Measurements from ENCODE around the gene A1CF.
"Not testable (repeated sequence)": the region's sequence is repeated elsewhere in the genome, so short reads cannot be mapped to it uniquely, and the experiment has no call there.

A1CF gene

DNA sequence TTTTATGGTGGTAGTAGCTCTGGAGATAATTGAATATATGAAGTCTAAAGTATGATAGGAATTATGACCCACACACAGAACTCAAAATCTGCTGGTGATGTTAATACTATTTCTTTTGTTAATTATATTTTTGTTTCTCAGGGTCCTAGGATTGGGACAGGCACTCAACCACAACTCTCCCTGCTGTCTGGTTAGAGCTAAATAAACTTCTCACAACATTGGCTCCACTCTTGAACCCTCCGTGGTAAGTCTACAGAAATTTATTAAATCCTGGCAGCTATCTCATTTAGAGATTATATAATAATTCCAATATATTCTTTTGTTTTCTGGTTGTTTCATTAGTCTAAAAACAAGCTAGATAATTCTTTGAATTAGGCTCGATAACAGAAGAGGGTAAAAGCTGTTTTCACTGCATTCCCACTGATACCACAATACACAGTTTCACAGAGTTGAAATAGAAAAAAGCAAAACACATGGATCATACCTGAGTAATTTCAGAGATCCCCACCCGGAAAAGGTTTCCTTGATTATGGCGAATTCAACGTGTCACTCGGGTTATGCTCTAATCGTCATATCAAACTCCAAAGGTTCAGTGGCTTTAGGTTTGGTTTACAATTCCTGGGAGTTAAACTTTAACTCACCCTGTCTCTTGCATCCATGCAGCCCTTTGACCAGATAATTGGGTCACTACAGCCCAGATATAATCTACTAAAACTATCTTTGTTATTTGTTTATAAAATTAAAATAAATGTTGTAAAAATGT lies at the start of gene A1CF:
TSS of gene A1CF (minus strand) at position 531 of the 763 bp plus-strand sequence. CDS start 25,687 bp downstream, outside the sequence.
- Histone ChIP-seq H3K36me3 (ENCODE audit: insufficient read depth, insufficient read length, low read length) (no peaks in the 10 kb centered on the region), H3K4me3 (ENCODE audit: insufficient read length, low read depth) (no peak within 1 kb of the TSS), H3K9ac (ENCODE audit: insufficient read length, low read depth) (no peak within 1 kb of the TSS), H3K4me1 (ENCODE audit: insufficient read depth, insufficient read length) (no peaks in the 10 kb centered on the region), H3K9me3 (ENCODE audit: insufficient read depth, low read length) (no peaks in the 10 kb centered on the region), H3K27me3 (ENCODE audit: insufficient read depth, insufficient read length) (no peaks in the 10 kb centered on the region)
- no peak for DNase-seq (ENCODE audit: low read depth, low spot score)
- TF ChIP-seq ZNF274 (IDR thresholded peaks at IDR 0.05; ENCODE audit: low read depth, low read length): no peak
- no peak for TF ChIP-seq SUZ12 (IDR thresholded peaks at IDR 0.05; ENCODE audit: extremely low read depth, insufficient read depth, insufficient read length)
- TF ChIP-seq YY1 (IDR thresholded peaks at IDR 0.05; ENCODE audit: insufficient read depth, insufficient read length): no peak

- TF ChIP-seq ZNF274 (IDR thresholded peaks at IDR 0.05; ENCODE audit: low read depth, low read length) (no peak), YY1 (IDR thresholded peaks at IDR 0.05; ENCODE audit: insufficient read depth, insufficient read length) (no peak), SUZ12 (IDR thresholded peaks at IDR 0.05; ENCODE audit: extremely low read depth, insufficient read depth, insufficient read length) (no peak)
- no peak for DNase-seq (ENCODE audit: low read depth, low spot score)
- H3K4me3 ChIP-seq (ENCODE audit: insufficient read length, low read depth): no peak overlapping the region
- no peaks in the 10 kb centered on the region for H3K36me3 ChIP-seq (ENCODE audit: insufficient read depth, insufficient read length, low read length)
- no peak overlapping the region for H3K9ac ChIP-seq (ENCODE audit: insufficient read length, low read depth)
- H3K9me3 ChIP-seq (ENCODE audit: insufficient read depth, low read length): no peaks in the 10 kb centered on the region
- no peaks in the 10 kb centered on the region for H3K27me3 ChIP-seq (ENCODE audit: insufficient read depth, insufficient read length)
- no peaks in the 10 kb centered on the region for H3K4me1 ChIP-seq (ENCODE audit: insufficient read depth, insufficient read length)
Measured at GRCh38 chr10:50931948-50932431, 46.6 kb upstream of the A1CF start.

GRCh38 chr10:50929670-50930069 lies 44.2 kb upstream of the A1CF start:
- no peak overlapping the region for H3K4me3 ChIP-seq (ENCODE audit: insufficient read length, low read depth)
- H3K27me3 ChIP-seq (ENCODE audit: insufficient read depth, insufficient read length): no peaks in the 10 kb centered on the region
- no peaks in the 10 kb centered on the region for H3K4me1 ChIP-seq (ENCODE audit: insufficient read depth, insufficient read length)
- DNase-seq (ENCODE audit: low read depth, low spot score): peak; percentile 0
- H3K9ac ChIP-seq (ENCODE audit: insufficient read length, low read depth): no peak overlapping the region
- TF ChIP-seq ZNF274 (IDR thresholded peaks at IDR 0.05; ENCODE audit: low read depth, low read length) (no peak), YY1 (IDR thresholded peaks at IDR 0.05; ENCODE audit: insufficient read depth, insufficient read length) (no peak), SUZ12 (IDR thresholded peaks at IDR 0.05; ENCODE audit: extremely low read depth, insufficient read depth, insufficient read length) (no peak)
- H3K36me3 ChIP-seq (ENCODE audit: insufficient read depth, insufficient read length, low read length): no peaks in the 10 kb centered on the region
- H3K9me3 ChIP-seq (ENCODE audit: insufficient read depth, low read length): no peaks in the 10 kb centered on the region

DNA sequence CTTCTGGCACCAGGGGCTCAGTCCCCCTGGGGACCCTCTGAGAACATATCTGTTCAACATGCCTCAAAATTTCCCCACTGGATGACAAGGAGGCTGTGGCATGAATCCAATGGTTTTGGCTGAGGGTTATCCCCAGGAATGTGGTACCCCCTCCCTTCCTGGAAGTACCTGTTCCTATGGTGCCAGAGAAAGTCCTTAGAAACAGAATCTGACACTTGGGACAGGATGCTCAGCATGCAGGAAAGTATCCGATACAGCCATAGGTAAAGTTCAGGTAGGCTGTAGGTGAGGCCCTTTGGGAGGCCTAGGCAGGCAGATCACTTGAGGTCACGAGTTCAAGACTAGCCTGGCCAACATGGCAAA lies 42.7 kb upstream of the A1CF start:
- TF ChIP-seq ZNF274 (IDR thresholded peaks at IDR 0.05; ENCODE audit: low read depth, low read length): no peak
- no peak for TF ChIP-seq YY1 (IDR thresholded peaks at IDR 0.05; ENCODE audit: insufficient read depth, insufficient read length)
- no peak for TF ChIP-seq SUZ12 (IDR thresholded peaks at IDR 0.05; ENCODE audit: extremely low read depth, insufficient read depth, insufficient read length)
- H3K9ac ChIP-seq (ENCODE audit: insufficient read length, low read depth): no peak overlapping the region
- H3K27me3 ChIP-seq (ENCODE audit: insufficient read depth, insufficient read length): no peaks in the 10 kb centered on the region
- peaks cover 6% of the 10 kb centered on the region; the same call in 1 of the 2 replicates for H3K9me3 ChIP-seq (ENCODE audit: insufficient read depth, low read length)
- DNase-seq (ENCODE audit: low read depth, low spot score): no peak
- no peak overlapping the region for H3K4me3 ChIP-seq (ENCODE audit: insufficient read length, low read depth)
- no peaks in the 10 kb centered on the region for H3K36me3 ChIP-seq (ENCODE audit: insufficient read depth, insufficient read length, low read length)
- no peaks in the 10 kb centered on the region for H3K4me1 ChIP-seq (ENCODE audit: insufficient read depth, insufficient read length)

DNA sequence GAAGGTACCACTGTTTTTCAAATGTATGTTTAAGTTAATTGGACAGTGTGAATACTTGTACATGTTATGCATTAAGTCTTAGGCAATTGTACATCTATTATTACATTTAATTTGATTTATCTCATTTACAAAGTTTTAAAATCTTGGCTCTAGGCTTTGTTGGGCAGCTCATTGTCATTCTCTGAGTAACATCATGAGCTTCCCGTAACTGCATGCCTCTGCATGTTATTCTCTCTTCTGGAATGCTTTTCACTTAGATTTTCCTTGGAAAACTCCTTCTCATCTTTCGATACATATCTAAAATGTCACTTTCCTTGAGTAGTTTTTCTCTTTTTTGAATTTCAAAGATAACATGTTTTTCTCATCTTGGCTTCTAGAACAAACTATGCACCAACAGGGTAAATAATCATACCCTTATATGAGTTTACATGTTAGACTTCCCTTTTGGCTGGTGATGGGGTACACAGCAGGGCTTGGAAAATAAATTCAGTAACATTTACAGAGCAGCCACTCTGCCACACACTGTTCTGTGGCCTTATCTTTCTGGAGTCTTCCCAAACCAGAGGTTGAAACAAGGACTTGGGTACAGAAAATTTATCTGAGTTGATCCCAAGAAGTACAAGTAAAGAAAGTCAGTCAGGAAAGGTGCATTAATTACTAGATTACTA lies 42.2 kb upstream of the A1CF start:
- Histone ChIP-seq H3K4me3 (ENCODE audit: insufficient read length, low read depth) (no peak overlapping the region), H3K9ac (ENCODE audit: insufficient read length, low read depth) (no peak overlapping the region), H3K9me3 (ENCODE audit: insufficient read depth, low read length) (peaks cover 10% of the 10 kb centered on the region; the same call in 1 of the 2 replicates), H3K27me3 (ENCODE audit: insufficient read depth, insufficient read length) (no peaks in the 10 kb centered on the region), H3K4me1 (ENCODE audit: insufficient read depth, insufficient read length) (no peaks in the 10 kb centered on the region), H3K36me3 (ENCODE audit: insufficient read depth, insufficient read length, low read length) (no peaks in the 10 kb centered on the region)
- no peak for TF ChIP-seq SUZ12 (IDR thresholded peaks at IDR 0.05; ENCODE audit: extremely low read depth, insufficient read depth, insufficient read length)
- no peak for TF ChIP-seq ZNF274 (IDR thresholded peaks at IDR 0.05; ENCODE audit: low read depth, low read length)
- TF ChIP-seq YY1 (IDR thresholded peaks at IDR 0.05; ENCODE audit: insufficient read depth, insufficient read length): no peak
- DNase-seq (ENCODE audit: low read depth, low spot score): no peak

- not testable (repeated sequence) for H3K27me3 ChIP-seq (ENCODE audit: insufficient read depth, insufficient read length); DNase-seq (ENCODE audit: low read depth, low spot score); H3K4me3 ChIP-seq (ENCODE audit: insufficient read length, low read depth); H3K9ac ChIP-seq (ENCODE audit: insufficient read length, low read depth); H3K36me3 ChIP-seq (ENCODE audit: insufficient read depth, insufficient read length, low read length); H3K9me3 ChIP-seq (ENCODE audit: insufficient read depth, low read length); H3K4me1 ChIP-seq (ENCODE audit: insufficient read depth, insufficient read length)
Measured at GRCh38 chr10:50923471-50923870, 38.0 kb upstream of the A1CF start.

GRCh38 chr10:50919010-50919409 lies 33.6 kb upstream of the A1CF start:
- no peaks in the 10 kb centered on the region for H3K27me3 ChIP-seq (ENCODE audit: insufficient read depth, insufficient read length)
- TF ChIP-seq ZNF274 (IDR thresholded peaks at IDR 0.05; ENCODE audit: low read depth, low read length): no peak
- TF ChIP-seq SUZ12 (IDR thresholded peaks at IDR 0.05; ENCODE audit: extremely low read depth, insufficient read depth, insufficient read length): no peak
- TF ChIP-seq YY1 (IDR thresholded peaks at IDR 0.05; ENCODE audit: insufficient read depth, insufficient read length): no peak
- H3K4me3 ChIP-seq (ENCODE audit: insufficient read length, low read depth): no peak overlapping the region
- no peak for DNase-seq (ENCODE audit: low read depth, low spot score)
- no peak overlapping the region for H3K9ac ChIP-seq (ENCODE audit: insufficient read length, low read depth)
- H3K4me1 ChIP-seq (ENCODE audit: insufficient read depth, insufficient read length): no peaks in the 10 kb centered on the region
- H3K36me3 ChIP-seq (ENCODE audit: insufficient read depth, insufficient read length, low read length): no peaks in the 10 kb centered on the region
- H3K9me3 ChIP-seq (ENCODE audit: insufficient read depth, low read length): peaks cover 10% of the 10 kb centered on the region; the same call in 1 of the 2 replicates

Measured in NT2/D1 (cell line).